Ishikawa (cell line): Measurements from ENCODE around the gene ALX1.

Experiments used
- CEBPB ChIP-seq: IDR thresholded peaks from 2 replicates; pipeline ENCODE4 v1.6.1; 2012
- CREB1 ChIP-seq: IDR thresholded peaks from 2 replicates; pipeline ENCODE4 v1.6.1; 2012; ENCODE audit warnings: low read depth
- EGR1 ChIP-seq: IDR thresholded peaks from 2 replicates; pipeline ENCODE4 v1.6.1; 2012
- EP300 ChIP-seq: IDR thresholded peaks from 2 replicates; pipeline ENCODE4 v1.6.1; 2012; ENCODE audit warnings: borderline replicate concordance
- FOXM1 ChIP-seq: IDR thresholded peaks from 2 replicates; pipeline ENCODE4 v1.6.1; 2012; ENCODE audit warnings: low read depth, borderline replicate concordance
- MAX ChIP-seq: IDR thresholded peaks from 2 replicates; pipeline ENCODE4 v1.6.1; 2012
- NFIC ChIP-seq: IDR thresholded peaks from 2 replicates; pipeline ENCODE4 v1.6.1; 2012
- RAD21 ChIP-seq: IDR thresholded peaks from 2 replicates; pipeline ENCODE4 v1.6.1; 2012; ENCODE audit warnings: low read depth
- REST ChIP-seq: IDR thresholded peaks from 2 replicates; pipeline ENCODE4 v1.6.1; 2012; ENCODE audit warnings: low read depth, mild to moderate bottlenecking
- TAF1 ChIP-seq: IDR thresholded peaks from 2 replicates; pipeline ENCODE4 v1.6.1; 2012; ENCODE audit warnings: low read depth, mild to moderate bottlenecking
- TCF12 ChIP-seq: IDR thresholded peaks from 2 replicates; pipeline ENCODE4 v1.6.1; 2012; ENCODE audit warnings: low read depth
- YY1 ChIP-seq: IDR thresholded peaks from 2 replicates; pipeline ENCODE4 v1.6.1; 2012; ENCODE audit warnings: low read depth
- ZBTB7A ChIP-seq: IDR thresholded peaks from 2 replicates; pipeline ENCODE4 v1.6.1; 2012; ENCODE audit warnings: low read depth
- TF ChIP-seq, protein P1 (sequence below): IDR thresholded peaks from 2 replicates; pipeline ENCODE4 v1.6.1; 2012

DNA sequence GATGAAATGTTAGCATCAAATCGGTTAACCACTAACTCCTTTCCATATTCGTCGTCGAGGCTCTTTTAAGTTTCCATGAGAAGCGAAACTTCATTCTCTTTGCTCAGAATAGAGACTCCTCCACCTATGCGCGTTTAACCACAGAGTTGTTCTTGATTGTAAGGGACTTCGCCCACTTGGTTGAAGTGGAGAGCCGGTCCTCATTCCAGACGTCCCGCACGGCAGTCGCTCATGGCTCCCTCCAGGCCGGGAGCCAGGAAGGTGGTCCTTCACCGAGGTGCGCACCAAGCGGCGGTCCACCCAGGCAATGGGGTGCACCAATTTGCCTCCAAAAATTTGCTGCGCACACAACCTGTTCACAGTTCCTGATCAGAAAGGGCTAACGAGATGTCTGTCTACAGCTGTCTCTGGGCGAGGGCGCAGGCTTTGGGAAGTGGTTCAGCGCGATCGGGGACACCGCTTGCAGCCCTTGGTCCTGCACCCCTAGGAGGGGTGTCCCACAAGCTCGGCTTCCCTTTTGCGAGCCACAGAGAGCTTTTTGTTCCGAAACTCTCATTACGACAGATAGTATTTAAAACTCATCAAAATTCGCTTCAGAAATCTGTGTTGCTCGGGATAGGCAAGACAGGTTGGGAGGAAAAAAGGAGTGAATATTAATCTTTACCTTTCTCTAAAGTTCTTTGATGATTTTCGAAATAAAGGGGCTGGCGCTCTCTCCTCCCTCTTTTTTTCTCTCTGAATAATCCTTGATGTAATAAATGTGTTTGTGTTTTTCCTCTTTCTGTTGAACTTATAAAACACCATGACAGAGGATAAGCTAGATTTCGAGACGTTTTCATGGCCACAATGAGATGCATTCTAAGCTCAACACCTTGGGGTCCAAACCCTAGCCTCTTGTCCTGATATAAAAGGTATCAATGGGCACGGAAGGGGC is 6.4 kb upstream of the ALX1 start:
- TF ChIP-seq RAD21 (no peak), ZBTB7A (no peak), CEBPB (no peak), MAX (no peak), EP300 (no peak), YY1 (no peak), EGR1 (no peak), NFIC (no peak), TAF1 (no peak), TCF12 (no peak), CREB1 (no peak), FOXM1 (no peak), REST (no peak)
- TF ChIP-seq, protein P1, sequence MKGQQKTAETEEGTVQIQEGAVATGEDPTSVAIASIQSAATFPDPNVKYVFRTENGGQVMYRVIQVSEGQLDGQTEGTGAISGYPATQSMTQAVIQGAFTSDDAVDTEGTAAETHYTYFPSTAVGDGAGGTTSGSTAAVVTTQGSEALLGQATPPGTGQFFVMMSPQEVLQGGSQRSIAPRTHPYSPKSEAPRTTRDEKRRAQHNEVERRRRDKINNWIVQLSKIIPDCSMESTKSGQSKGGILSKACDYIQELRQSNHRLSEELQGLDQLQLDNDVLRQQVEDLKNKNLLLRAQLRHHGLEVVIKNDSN = no peak
